GM12878 (cell line): Measurements from ENCODE around the gene MS4A14. TPM values are rescaled to one million over a fixed set of nuclear protein-coding genes. Genes with fewer than 3 reads are reported as not detected.

Experiments
- ATF7 ChIP-seq: fragments of 450-650 bp; IDR thresholded peaks from 2 replicates; pipeline ENCODE4 v1.6.1; 2016; ENCODE audit warnings: low read depth, mild to moderate bottlenecking
- BCL11A ChIP-seq: IDR thresholded peaks from 2 replicates; pipeline ENCODE4 v1.6.1; 2011; ENCODE audit warnings: low read depth, low read length
- BCL3 ChIP-seq: IDR thresholded peaks from 2 replicates; pipeline ENCODE4 v1.6.1; 2011; ENCODE audit warnings: borderline replicate concordance, low read depth, mild to moderate bottlenecking, moderate library complexity, low read length; ENCODE audit not compliant: insufficient read depth, poor library complexity, severe bottlenecking
- CBFB ChIP-seq: IDR thresholded peaks from 2 replicates; pipeline ENCODE4 v1.6.1; 2016; ENCODE audit warnings: antibody characterized with exemption, low read depth
- CBX3 ChIP-seq: fragments of 200-600 bp; sonication (generic); IDR thresholded peaks from 2 replicates; pipeline ENCODE4 v1.6.1; 2016; ENCODE audit warnings: low read depth, borderline replicate concordance
- CBX5 ChIP-seq: sonication (generic); IDR thresholded peaks from 2 replicates; pipeline ENCODE4 v1.6.1; 2016; ENCODE audit warnings: low read depth, moderate library complexity, mild to moderate bottlenecking, inconsistent platforms
- EED ChIP-seq: sonication (generic); IDR thresholded peaks from 2 replicates; pipeline ENCODE4 v1.6.1; 2016; ENCODE audit warnings: antibody characterized with exemption, low read depth
- EGR1 ChIP-seq, 2 experiments: IDR thresholded peaks; 1 replicate in 1 of 2; 2 replicates in 1 of 2; pipeline ENCODE4 v1.6.1; 2011 to 2012; ENCODE audit warnings: low read depth in 2 of 2, low read length in 2 of 2, borderline replicate concordance in 1 of 2, mild to moderate bottlenecking in 1 of 2, moderate library complexity in 1 of 2
- IKZF1 ChIP-seq: fragments of 450-650 bp; conservative IDR thresholded peaks from 2 replicates; pipeline ENCODE4 v1.6.1; 2017; ENCODE audit warnings: antibody characterized with exemption, mild to moderate bottlenecking
- MAX ChIP-seq: IDR thresholded peaks from 2 replicates; pipeline ENCODE4 v1.6.1; 2012; ENCODE audit warnings: low read depth, low read length, improper control_type of control experiment
- MYB ChIP-seq: fragments of 150-350 bp; IDR thresholded peaks from 2 replicates; pipeline ENCODE4 v1.6.1; 2014; ENCODE audit warnings: mild to moderate bottlenecking, low read depth, low read length, borderline replicate concordance
- NFIC ChIP-seq: IDR thresholded peaks from 2 replicates; pipeline ENCODE4 v1.6.1; 2012; ENCODE audit warnings: low read depth, mild to moderate bottlenecking, inconsistent platforms, low read length, moderate library complexity
- NFYB ChIP-seq: IDR thresholded peaks from 2 replicates; pipeline ENCODE4 v1.6.1; 2011; ENCODE audit warnings: low read depth, mild to moderate bottlenecking, low read length, improper control_type of control experiment, moderate library complexity; ENCODE audit not compliant: insufficient read depth
- NR2F1 ChIP-seq: fragments of 450-650 bp; conservative IDR thresholded peaks from 2 replicates; pipeline ENCODE4 v1.6.1; 2017; ENCODE audit warnings: mild to moderate bottlenecking
- POLR2A ChIP-seq: IDR thresholded peaks from 2 replicates; pipeline ENCODE4 v1.6.1; 2011; ENCODE audit warnings: low read depth, mild to moderate bottlenecking, low read length
- POLR2AphosphoS5 ChIP-seq: IDR thresholded peaks from 2 replicates; pipeline ENCODE4 v1.6.1; 2011; ENCODE audit warnings: mild to moderate bottlenecking, low read length, inconsistent platforms
- RAD21 ChIP-seq: IDR thresholded peaks from 2 replicates; pipeline ENCODE4 v1.6.1; 2011; ENCODE audit warnings: mild to moderate bottlenecking, low read depth, low read length, moderate library complexity; ENCODE audit not compliant: insufficient read depth
- RAD51 ChIP-seq: fragments of 450-650 bp; IDR thresholded peaks from 2 replicates; pipeline ENCODE4 v1.6.1; 2016; ENCODE audit warnings: moderate library complexity, mild to moderate bottlenecking, inconsistent platforms
- RB1 ChIP-seq: fragments of 450-650 bp; formaldehyde crosslinking; IDR thresholded peaks from 2 replicates; pipeline ENCODE4 v1.6.1; 2017; ENCODE audit warnings: mild to moderate bottlenecking, borderline replicate concordance
- RELB ChIP-seq: fragments of 450-650 bp; IDR thresholded peaks from 2 replicates; pipeline ENCODE4 v1.6.1; 2017; ENCODE audit warnings: low read depth, mild to moderate bottlenecking, moderate library complexity
- SMC3 ChIP-seq: IDR thresholded peaks from 2 replicates; pipeline ENCODE4 v1.6.1; 2011; ENCODE audit warnings: low read length, improper control_type of control experiment, borderline replicate concordance
- polyA plus RNA-seq, 11 experiments: library from polyadenylated mRNA; depleted of rRNA in 4 of 11; unstranded in 6 of 11; stranded (reverse) in 5 of 11; fragments of >200 nt; fragmentation: Nextera tagmentation in 4 of 11; fragmentation: Illumina TruSeq in 1 of 11; extraction: Ambion mirVana in 4 of 11; extraction: Trizol in 1 of 11; gene quantifications; 1 replicate in 1 of 11; 2 replicates in 10 of 11; pipeline versions ENCODE4 v1.2.1 to v1.2.3, GENCODE V29; 2011 to 2016; ENCODE audit warnings: inconsistent platforms in 2 of 11, missing spikeins in 2 of 11, low read depth in 1 of 11
- total RNA-seq, 4 experiments: library from RNA; depleted of rRNA in 3 of 4; stranded (reverse); fragments of >200 nt in 3 of 4; fragmentation: Illumina TruSeq in 1 of 4; extraction: Trizol in 1 of 4; gene quantifications; 2 replicates each; pipeline versions ENCODE4 v1.2.1 to v1.2.3, GENCODE V29; 2013 to 2021
- TF ChIP-seq, protein P1 (sequence below): fragments of 450-650 bp; IDR thresholded peaks from 2 replicates; pipeline ENCODE4 v1.6.1; 2017; ENCODE audit warnings: mild to moderate bottlenecking, moderate library complexity
- TF ChIP-seq, protein P2 (sequence below): fragments of 450-650 bp; IDR thresholded peaks from 2 replicates; pipeline ENCODE4 v1.6.1; 2016; ENCODE audit warnings: mild to moderate bottlenecking

Gene MS4A14
- total and polyA plus RNA-seq, 10 of the 15 experiments (the other 5 are each of a cell fraction or from before 2014, with no cell fraction given), result 0.13 to 1.0 (median 0.63) TPM; not detected in 1

DNA sequence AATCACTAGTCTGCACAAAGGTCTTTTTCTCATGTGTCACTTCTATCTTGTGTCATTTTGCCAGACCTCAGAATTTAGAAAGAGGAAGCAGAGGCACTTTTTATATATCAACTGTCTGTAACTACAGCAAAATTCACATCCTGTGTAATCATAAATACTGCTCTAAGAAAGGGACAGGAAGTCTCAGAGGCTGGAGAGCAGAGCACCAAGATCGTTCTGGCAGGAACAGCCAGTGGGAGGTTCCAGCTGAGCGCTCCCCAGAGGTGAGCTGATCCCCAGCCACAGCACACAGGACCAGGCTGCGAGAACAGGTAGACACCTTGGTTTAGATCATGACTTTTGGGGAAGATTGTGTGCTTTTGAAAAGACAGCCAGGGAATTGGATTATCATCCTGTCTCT lies 17.9 kb upstream of the MS4A14 start, which contains the start of gene MS4A7 (continued):
- no peak; the same call in none of the 2 replicates for TF ChIP-seq CBX5
- no peak for TF ChIP-seq NFYB
- TF ChIP-seq BCL3, result peak; percentile 26
- no peak for TF ChIP-seq RB1
- peak in 1 of 2 experiments; percentile 81; a peak in 2 of 3 replicates for TF ChIP-seq EGR1 (IDR thresholded peaks at IDR 0.05; ENCODE audit: borderline replicate concordance in 1 of 2, low read depth in 2 of 2, low read length in 2 of 2)
- peak; percentile 37; the same call in 1 of the 2 replicates for TF ChIP-seq ATF7
- peak; percentile 77 for TF ChIP-seq EED
- no peak for TF ChIP-seq MAX
- peak; percentile 69 for TF ChIP-seq IKZF1
- peak; percentile 88 for TF ChIP-seq POLR2AphosphoS5
- TF ChIP-seq NFIC, result peak; percentile 58; the same call in 1 of the 2 replicates
- peak; percentile 22; the same call in 1 of the 2 replicates for TF ChIP-seq RAD21
- TF ChIP-seq RAD51, result no peak
- TF ChIP-seq CBX3, result no peak
- TF ChIP-seq POLR2A, result peak; percentile 60
- no peak for TF ChIP-seq CBFB
- TF ChIP-seq MYB, result 0 out of 2 replicates have a peak, but pooled peaks have one; percentile 49
- peak; percentile 63; the same call in 1 of the 2 replicates for TF ChIP-seq RELB
- TF ChIP-seq SMC3, result peak; percentile 22; the same call in 1 of the 2 replicates
- TF ChIP-seq NR2F1, result peak; percentile 33; the same call in 1 of the 2 replicates
- TF ChIP-seq, protein P1, sequence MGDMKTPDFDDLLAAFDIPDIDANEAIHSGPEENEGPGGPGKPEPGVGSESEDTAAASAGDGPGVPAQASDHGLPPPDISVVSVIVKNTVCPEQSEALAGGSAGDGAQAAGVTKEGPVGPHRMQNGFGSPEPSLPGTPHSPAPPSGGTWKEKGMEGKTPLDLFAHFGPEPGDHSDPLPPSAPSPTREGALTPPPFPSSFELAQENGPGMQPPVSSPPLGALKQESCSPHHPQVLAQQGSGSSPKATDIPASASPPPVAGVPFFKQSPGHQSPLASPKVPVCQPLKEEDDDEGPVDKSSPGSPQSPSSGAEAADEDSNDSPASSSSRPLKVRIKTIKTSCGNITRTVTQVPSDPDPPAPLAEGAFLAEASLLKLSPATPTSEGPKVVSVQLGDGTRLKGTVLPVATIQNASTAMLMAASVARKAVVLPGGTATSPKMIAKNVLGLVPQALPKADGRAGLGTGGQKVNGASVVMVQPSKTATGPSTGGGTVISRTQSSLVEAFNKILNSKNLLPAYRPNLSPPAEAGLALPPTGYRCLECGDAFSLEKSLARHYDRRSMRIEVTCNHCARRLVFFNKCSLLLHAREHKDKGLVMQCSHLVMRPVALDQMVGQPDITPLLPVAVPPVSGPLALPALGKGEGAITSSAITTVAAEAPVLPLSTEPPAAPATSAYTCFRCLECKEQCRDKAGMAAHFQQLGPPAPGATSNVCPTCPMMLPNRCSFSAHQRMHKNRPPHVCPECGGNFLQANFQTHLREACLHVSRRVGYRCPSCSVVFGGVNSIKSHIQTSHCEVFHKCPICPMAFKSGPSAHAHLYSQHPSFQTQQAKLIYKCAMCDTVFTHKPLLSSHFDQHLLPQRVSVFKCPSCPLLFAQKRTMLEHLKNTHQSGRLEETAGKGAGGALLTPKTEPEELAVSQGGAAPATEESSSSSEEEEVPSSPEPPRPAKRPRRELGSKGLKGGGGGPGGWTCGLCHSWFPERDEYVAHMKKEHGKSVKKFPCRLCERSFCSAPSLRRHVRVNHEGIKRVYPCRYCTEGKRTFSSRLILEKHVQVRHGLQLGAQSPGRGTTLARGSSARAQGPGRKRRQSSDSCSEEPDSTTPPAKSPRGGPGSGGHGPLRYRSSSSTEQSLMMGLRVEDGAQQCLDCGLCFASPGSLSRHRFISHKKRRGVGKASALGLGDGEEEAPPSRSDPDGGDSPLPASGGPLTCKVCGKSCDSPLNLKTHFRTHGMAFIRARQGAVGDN, result peak; percentile 29; the same call in 1 of the 2 replicates
- 0 out of 2 replicates have a peak, but pooled peaks have one; percentile 48 for TF ChIP-seq BCL11A
- TF ChIP-seq, protein P2, sequence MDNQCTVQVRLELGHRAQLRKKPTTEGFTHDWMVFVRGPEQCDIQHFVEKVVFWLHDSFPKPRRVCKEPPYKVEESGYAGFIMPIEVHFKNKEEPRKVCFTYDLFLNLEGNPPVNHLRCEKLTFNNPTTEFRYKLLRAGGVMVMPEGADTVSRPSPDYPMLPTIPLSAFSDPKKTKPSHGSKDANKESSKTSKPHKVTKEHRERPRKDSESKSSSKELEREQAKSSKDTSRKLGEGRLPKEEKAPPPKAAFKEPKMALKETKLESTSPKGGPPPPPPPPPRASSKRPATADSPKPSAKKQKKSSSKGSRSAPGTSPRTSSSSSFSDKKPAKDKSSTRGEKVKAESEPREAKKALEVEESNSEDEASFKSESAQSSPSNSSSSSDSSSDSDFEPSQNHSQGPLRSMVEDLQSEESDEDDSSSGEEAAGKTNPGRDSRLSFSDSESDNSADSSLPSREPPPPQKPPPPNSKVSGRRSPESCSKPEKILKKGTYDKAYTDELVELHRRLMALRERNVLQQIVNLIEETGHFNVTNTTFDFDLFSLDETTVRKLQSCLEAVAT, result peak; percentile 86
